Right kidney (tissue), 9 donors: ENCODE results near the gene PLXNB2.
"Not testable (repeated sequence)": the region's sequence is repeated elsewhere in the genome, so short reads cannot be mapped to it uniquely, and the experiment has no call there.

Source experiments
- DNase-seq: peaks from one replicate; pipeline ENCODE4 v3.0.0-alpha.2; 2016
- long read RNA-seq, 8 donors: transcript quantifications; one replicate each; lab custom pipeline, GENCODE V29; 2026

Gene PLXNB2, protein sequence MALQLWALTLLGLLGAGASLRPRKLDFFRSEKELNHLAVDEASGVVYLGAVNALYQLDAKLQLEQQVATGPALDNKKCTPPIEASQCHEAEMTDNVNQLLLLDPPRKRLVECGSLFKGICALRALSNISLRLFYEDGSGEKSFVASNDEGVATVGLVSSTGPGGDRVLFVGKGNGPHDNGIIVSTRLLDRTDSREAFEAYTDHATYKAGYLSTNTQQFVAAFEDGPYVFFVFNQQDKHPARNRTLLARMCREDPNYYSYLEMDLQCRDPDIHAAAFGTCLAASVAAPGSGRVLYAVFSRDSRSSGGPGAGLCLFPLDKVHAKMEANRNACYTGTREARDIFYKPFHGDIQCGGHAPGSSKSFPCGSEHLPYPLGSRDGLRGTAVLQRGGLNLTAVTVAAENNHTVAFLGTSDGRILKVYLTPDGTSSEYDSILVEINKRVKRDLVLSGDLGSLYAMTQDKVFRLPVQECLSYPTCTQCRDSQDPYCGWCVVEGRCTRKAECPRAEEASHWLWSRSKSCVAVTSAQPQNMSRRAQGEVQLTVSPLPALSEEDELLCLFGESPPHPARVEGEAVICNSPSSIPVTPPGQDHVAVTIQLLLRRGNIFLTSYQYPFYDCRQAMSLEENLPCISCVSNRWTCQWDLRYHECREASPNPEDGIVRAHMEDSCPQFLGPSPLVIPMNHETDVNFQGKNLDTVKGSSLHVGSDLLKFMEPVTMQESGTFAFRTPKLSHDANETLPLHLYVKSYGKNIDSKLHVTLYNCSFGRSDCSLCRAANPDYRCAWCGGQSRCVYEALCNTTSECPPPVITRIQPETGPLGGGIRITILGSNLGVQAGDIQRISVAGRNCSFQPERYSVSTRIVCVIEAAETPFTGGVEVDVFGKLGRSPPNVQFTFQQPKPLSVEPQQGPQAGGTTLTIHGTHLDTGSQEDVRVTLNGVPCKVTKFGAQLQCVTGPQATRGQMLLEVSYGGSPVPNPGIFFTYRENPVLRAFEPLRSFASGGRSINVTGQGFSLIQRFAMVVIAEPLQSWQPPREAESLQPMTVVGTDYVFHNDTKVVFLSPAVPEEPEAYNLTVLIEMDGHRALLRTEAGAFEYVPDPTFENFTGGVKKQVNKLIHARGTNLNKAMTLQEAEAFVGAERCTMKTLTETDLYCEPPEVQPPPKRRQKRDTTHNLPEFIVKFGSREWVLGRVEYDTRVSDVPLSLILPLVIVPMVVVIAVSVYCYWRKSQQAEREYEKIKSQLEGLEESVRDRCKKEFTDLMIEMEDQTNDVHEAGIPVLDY (N-terminal part only)
- long read RNA-seq, donor 1, partial matches to known transcripts, result 12 of 16 reads
- long read RNA-seq, donor 1, other reads (novel, unspliced or antisense), result 0 of 16 reads
- long read RNA-seq, donor 2, full-length matches to known transcripts, result 5 of 15 reads
- long read RNA-seq, donor 2, partial matches to known transcripts, result 10 of 15 reads
- long read RNA-seq, donor 2, other reads (novel, unspliced or antisense), result 0 of 15 reads
- long read RNA-seq, donor 3, full-length matches to known transcripts, result 8 of 8 reads
- long read RNA-seq, donor 3, partial matches to known transcripts, result 0 of 8 reads
- long read RNA-seq, donor 3, other reads (novel, unspliced or antisense), result 0 of 8 reads
- long read RNA-seq, donor 4, full-length matches to known transcripts, result 7 of 77 reads
- long read RNA-seq, donor 4, partial matches to known transcripts, result 70 of 77 reads
- long read RNA-seq, donor 4, other reads (novel, unspliced or antisense), result 0 of 77 reads
- long read RNA-seq, donor 5, full-length matches to known transcripts, result 7 of 12 reads
- long read RNA-seq, donor 5, partial matches to known transcripts, result 5 of 12 reads
- long read RNA-seq, donor 5, other reads (novel, unspliced or antisense), result 0 of 12 reads
- long read RNA-seq, donor 6, full-length matches to known transcripts, result 8 of 46 reads
- long read RNA-seq, donor 6, partial matches to known transcripts, result 38 of 46 reads
- long read RNA-seq, donor 6, other reads (novel, unspliced or antisense), result 0 of 46 reads
- long read RNA-seq, donor 7, full-length matches to known transcripts, result 15 of 78 reads
- long read RNA-seq, donor 7, partial matches to known transcripts, result 63 of 78 reads
- long read RNA-seq, donor 7, other reads (novel, unspliced or antisense), result 0 of 78 reads
- long read RNA-seq, donor 8, full-length matches to known transcripts, result 9 of 49 reads
- long read RNA-seq, donor 8, partial matches to known transcripts, result 40 of 49 reads
- long read RNA-seq, donor 8, other reads (novel, unspliced or antisense), result 0 of 49 reads

DNA sequence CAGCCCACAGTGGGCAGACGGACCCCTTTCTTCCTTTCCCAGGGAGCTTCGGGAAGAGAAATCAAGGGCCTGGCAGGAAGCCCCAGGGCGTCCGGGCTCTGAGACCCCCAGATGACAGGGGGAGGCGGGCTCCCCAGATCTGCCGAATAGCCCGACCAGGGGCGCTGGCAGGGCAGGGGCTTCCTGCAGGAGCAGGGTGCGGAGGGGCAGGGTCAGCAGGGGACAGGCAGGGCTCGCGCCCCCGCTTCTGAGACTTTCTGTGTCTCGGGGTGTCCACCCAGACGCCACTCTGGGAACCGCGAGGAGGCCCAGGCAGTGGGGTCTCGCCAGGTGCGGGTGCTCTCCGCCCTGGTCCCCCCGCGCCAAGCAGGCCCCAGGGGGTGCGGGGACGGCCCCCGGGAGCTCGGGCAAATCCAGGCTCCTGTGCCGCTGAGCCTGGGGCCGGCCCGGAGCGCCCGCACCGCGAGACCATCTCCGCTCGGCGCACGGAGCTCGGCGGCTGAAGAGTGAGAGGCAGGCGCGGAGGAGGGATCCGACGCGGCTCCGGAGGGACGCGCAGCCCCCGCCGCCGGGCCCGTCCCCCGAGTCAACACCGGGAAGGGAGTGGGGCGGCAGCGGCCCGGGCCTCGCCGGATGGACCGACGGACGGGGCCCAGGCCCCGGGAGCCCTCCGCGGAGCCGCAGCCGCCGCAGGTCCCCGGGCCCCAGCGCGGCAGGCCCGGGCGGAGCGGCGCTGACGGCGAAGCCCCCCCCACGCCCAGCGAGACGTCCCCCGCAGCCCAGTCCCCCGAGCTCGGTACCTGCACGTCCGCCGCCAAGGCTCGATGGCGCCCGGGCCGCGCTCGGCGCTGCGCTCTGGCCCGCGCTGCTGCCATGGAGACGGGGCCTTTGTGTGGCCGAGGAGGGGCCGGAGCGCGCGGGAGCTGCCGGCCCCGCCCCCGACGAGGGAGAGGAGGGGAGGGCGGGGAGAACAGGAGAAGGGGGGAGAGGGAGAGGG lies at the start of gene PLXNB2:
TSS of gene PLXNB2 (minus strand) at position 894 of the 997 bp plus-strand sequence. CDS start 17,062 bp downstream, outside the sequence.
- DNase-seq, result peak; percentile 75

DNA sequence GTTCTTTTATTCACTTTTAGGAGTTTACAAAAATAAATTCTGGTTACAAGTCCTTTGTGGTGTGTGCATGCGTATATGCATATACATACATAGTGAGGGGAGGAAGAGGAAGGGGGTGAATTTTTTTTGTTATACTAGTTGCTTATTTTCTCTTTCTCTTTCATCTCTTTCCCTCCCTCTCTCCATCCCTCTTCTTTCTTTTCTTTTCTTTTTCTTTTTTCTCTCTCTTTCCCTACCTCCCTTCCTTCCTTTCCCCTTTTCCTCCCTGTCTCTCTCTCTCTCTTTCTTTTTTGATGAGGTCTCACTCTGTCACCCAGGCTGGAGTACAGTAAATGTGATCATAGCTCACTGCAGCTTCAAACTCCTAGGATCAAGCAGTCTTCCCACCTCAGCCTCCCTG lies 49.8 kb upstream of the PLXNB2 start:
- DNase-seq, result no peak

DNA sequence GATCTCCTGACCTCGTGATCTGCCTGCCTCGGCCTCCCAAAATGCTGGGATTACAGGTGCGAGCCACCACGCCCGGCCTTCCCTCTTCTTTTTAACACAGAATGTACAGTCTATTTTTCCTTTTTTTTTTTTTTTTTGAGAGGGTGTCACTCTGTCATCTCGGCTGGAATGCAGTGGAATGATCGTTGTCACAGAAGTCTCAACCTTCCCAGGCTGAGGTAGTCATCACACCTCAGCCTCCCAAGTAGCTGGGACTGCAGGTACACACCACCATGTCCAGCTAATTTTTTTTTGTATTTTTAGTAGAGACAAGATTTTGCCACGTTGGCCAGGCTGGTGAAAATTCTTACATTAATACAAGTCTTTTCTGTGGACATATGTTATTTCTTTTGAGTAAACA lies 48.7 kb upstream of the PLXNB2 start:
- no peak for DNase-seq

DNA sequence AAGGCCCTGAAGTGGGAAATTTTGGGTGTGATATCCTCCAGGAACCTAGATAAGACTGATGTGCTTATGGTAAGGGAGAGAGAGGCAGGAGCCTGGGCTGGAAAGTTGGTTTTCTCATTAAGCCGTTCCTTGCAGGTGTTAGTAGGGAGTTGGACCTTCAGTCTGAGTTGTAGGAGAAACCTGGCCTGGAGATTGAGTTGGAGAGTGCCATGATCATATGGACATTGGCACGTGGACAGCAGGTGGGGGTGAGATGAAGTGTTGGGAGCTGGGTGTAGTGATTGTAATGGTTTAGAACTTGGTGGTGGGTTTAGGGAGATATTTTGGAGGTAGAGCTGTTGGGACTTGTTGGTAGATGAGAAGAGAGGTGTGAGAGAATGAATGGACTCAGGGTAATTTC lies 40.6 kb upstream of the PLXNB2 start:
- DNase-seq, result no peak

DNA sequence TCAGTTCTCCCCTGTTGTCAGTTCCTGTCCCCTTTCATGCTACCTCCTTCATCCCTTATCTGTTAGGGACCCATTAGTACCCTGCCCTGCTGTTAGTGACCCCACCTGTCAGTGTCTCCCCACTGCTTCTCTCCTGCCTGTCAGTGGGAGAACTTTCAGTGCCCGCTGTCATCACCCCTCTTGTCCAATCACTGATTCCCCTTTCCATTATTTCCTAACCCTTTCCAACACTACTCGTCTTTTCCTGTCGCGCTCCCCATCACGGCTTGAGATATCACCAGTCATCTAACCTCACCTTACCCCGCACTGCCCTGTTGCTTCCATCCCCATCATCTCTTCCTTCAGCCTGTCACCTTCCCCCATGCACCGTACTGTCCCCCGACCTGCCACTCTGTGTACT lies 39.7 kb upstream of the PLXNB2 start:
- DNase-seq, result no peak

DNA sequence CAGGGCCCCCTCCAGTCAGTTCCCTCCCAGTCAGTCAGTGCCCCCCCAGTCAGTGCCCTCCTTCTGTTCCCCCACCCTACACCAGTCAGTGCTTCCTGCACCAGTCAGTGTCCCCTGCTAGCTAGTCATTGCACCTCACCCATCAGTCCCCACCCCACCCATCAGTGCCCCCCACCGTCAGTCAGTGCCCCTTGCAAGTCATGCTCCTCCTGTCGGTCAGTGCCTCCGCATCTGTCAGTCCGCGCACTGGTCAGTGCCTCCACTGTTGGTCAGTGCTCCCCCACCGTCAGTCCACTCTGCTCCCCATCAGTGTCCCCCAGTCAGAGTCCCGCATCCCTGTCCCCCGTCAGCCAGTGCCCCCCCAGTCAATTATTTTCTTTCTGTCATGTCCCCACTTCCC lies 39.0 kb upstream of the PLXNB2 start:
- DNase-seq, result no peak

DNA sequence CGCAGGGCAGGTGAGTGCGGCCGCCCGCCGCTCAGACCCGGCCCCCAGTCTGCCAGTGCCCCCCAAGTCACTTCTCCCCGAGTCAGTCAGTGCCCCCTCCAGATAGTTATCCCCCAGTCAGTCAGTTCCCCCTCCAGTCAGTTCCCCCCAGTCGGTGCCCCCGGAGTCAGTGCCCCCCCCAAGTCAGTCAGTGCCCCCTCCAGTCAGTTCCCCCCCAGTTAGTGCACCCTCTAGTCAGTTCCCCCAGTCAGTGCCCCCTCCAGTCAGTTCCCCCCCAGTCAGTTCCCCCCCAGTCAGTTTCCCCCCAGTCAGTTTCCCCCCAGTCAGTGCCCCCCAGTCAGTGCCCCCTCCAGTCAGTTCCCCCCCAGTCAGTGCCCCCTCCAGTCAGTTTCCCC lies 36.1 kb upstream of the PLXNB2 start:
- DNase-seq, result no peak

DNA sequence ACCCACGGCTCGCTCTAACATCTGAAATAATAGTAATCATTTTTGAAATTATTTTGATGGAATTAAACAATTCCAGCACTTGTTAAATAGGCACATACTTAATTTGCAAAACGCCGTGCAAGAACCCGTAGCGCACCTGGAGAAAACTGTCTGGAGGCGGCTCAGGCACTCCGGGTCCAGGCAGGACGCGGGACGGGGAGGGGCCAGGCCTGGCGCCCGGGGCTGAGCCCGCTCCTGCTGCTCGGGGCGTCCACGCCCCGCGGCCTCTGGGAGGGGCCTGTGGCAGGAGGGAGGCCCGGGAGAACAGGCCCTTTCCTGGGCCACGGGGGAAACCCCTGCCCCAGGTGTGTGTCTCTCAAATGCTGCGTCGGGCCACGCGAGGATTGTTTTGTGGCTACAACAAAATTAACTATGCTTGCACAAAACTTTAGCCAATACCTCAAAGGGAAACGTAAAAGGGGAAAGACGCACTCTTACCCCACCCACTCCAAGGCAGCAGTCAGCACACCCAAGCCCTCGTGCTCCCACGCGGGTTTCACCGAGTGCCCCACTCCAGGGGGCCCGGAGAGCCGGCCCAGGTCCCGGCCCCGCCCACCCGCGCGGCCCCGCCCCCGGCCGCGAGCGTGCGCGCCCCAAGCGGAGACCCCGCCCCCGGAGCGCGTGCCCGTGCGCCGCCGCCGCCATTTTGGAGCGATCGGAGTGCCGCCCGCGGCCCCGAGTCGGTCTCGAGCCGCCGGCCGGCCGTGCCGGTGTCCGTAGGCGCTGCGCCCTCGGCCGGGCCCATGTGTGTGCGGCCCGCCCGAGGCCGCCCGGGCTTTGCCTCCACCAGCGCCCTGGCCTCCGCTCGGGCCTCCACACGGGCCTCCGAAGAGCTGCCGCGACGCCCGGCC lies 35.5 kb upstream of the PLXNB2 start, which contains the start of gene PPP6R2:
TSS of gene PPP6R2 (plus strand) at position 677 of the 890 bp plus-strand sequence. CDS start 50,582 bp downstream, outside the sequence.
- DNase-seq, result peak; percentile 70

DNA sequence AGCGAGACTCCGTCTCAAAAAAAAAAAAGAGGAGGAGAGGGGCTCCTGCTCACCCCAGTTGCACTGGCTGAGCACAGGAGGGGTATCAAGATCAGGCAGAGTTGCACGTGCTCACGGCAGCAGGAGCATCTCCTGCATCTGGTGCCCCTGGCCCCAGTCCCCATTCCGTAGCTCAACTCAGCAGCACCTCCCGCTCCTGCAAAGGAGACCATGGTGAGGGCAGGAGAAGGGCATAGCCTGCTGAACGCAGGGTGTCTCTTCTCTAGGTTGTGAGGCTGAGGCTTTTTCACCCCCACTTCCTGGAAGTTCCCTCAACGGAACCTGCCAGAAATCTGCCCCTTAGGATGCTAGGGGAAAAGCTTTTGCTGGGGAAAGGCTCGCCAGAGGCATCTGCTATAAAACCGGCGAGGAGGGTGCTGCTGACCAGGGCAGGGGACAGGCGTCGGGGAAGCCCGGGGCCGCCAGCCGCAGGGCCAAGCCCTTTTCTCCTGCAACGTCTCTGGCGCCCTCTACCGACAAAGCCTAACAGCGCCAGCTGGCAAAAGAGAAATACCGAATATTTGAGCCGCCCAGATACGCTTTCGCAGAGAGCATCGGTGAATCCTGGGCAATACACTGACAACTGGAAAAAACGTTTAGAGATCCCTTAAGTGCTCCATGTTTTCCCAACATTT lies 34.7 kb upstream of the PLXNB2 start:
- peak; percentile 82 for DNase-seq

DNA sequence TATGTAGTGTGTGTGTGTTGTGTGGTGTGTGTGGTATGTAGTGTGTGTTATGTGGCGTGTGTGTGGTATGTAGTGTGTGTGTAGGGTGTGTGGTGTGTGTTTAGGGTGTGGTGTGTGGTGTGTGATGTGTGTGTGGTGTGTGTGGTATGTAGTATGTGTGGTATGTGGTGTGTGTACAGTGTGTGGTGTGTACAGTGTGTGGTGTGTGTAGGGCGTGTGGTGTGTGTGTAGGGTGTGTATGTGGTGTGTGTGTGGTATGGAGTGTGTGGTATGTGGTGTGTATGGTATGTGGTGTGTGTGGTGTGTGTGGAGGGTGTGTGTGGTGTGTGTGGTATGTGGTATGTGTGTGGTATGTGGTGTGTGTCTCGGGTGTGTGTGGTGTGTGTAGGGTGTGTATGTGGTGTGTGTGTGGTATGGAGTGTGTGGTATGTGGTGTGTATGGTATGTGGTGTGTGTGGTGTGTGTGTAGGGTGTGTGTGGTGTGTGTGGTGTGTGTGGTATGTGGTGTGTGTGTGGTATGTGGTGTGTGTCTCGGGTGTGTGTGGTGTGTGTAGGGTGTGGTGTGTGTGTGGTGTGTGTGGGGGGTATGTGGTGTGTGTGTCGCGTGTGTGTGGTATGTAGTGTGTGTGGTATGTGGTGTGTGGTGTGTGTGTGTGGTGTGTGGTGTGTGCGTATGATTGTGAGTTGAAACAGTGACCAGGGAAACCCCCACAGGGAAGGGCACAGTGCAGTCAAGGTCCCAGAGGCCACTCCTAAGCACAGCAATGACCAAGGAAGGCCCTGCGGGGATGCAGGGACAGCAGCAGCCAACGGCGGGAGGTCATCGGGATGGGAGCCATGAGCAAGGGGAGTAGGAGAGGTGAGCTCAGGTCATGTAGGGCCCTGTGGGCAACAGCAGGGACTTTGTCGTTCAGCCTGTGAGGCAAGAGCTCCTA lies 32.8 kb upstream of the PLXNB2 start:
- no peak for DNase-seq

DNA sequence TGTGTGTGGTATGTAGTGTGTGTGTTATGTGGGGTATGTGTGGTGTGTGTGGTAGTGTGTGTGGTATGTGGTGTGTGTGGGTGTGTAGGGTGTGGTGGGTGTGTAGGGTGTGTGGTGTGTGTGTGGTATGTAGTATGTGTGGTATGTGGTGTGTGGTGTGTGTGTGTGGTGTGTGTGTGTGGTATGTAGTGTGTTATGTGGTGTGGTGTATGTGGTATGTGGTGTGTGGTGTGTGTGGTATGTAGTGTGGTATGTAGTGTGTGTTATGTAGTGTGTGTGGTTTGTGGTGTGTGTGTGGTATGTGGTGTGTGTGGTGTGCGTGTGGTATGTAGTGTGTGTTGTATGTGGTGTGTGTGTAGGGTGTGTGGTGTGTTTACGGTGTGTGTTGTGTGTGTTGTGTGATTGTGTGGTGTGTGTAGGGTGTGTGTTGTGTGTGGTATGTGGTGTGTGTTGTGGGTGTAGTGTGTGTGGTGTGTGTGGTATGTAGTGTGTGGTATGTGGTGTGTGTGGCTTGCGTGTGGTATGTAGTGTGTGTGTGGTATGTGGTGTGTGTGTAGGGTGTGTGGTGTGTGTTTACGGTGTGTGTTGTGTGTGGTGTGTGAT lies 31.5 kb upstream of the PLXNB2 start:
- DNase-seq, result no peak

DNA sequence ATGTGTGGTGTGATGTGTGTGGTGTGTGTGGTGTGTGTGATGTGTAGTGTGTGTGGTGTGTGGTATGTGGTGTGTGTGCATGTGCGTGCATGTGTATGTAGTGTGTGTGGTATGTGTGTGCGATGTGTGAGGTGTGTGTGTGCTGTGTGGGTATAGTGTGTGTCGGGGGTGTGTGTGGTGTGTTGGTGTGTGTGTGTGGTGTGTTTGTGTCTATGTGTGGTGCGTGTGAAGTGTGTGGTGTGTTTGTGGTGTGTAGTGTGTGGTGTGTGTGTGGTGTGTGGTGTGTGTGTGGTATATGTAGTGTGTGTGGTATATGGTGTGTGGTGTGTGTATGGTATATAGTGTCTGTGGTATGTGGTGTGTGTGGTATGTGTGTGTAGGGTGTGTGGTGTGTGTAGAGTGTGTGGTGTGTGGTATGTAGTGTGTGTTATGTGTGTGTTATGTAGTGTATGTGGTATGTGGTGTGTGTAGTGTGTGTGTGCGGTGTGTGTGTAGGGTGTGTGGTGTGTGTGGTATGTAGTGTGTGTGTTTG lies 30.7 kb upstream of the PLXNB2 start:
- no peak for DNase-seq

DNA sequence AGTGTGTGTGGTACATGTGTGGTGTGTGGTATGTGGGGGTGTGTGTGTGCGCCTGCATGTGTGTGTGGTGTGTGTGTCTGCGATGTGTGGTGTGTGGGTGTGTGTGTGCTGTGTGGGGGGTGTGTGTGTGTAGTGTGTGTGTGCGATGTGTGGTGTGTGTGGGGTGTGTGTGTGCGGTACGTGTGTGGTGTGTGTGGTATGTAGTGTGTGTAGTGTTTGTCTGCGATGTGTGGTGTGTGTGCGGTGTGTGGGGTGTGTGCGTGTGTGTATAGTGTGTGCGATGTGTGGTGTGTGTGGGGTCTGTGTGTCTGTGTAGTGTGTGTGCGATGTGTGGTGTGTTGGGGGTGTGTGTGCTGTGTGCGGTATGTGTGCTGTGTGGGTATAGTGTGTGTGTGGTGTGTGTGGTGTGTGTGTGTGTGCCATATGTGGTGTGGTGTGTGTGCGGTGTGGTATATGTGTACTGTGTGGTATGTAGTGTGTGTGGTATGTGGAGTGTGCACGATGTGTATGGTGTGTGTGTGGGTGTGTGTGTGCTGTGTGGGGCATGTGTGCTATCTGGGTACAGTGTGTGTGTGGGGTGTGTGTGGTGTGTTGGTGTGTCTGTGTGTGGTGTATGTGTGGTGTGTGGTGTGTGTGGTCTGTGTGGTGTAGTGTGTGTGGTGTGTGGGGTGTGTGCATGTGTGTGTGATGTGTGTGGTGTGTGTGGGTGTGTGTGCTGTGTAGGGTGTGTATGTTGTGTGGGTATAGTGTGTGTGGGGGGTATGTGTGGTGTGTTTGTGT lies 30.0 kb upstream of the PLXNB2 start:
- DNase-seq, result no peak

DNA sequence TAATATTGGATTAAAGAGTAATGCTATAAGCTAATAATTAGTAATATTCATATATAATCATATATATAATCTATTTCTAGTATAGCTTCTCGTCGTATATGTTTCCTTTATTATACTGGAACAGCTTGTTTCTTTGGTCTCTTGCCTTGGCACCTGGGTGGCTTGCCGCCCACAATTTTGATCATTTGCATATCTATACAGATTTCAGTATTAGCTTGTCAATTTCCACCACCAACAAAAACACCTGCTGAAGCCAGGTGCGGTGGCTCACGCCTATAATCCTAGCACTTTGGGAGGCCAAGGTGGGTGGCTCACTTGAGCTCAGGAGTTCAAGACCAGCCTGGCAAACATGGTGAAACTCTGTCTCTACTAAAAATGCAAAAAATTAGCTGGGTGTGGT lies 27.0 kb upstream of the PLXNB2 start:
- not testable (repeated sequence) for DNase-seq
